H1 (cell line): ENCODE data around the gene PPP1R15B. TPM values are rescaled to one million over a fixed set of nuclear protein-coding genes. Genes with fewer than 3 reads are reported as not detected.

Experiments
- CTCF ChIA-PET: fragments of 300-600 bp; sonication (Branson Sonifier 250); formaldehyde crosslinking; loops from one replicate; lab custom pipeline; 2021; ENCODE audit not compliant: partially characterized antibody; lab: Charles Lee
- POLR2A ChIA-PET: fragments of 300-600 bp; sonication (Branson Sonifier 250); formaldehyde crosslinking; loops from one replicate; lab custom pipeline; 2021; ENCODE audit warnings: inconsistent platforms; ENCODE audit not compliant: partially characterized antibody; lab: Charles Lee
- DNase-seq, 2 experiments: peaks; one replicate each; pipeline versions ENCODE4 v3.0.0 to v3.0.0-alpha.2; 2010 to 2022; ENCODE audit warnings: low spot score in 2 of 2, low read depth in 1 of 2, mixed read lengths in 1 of 2
- FAIRE-seq: peaks from 2 replicates; lab custom pipeline; 2011; peaks lifted over from hg19 to GRCh38; lab: Jason Lieb, UNC
- H2AFZ ChIP-seq: 2 replicates; pipeline ENCODE4 v1.8.1; 2012; ENCODE audit warnings: low read length, inconsistent platforms
- H2AK5ac ChIP-seq: 2 replicates; pipeline ENCODE4 v1.6.1; 2013; ENCODE audit warnings: low read depth, low read length
- H2BK120ac ChIP-seq: replicated peaks from 2 replicates; pipeline ENCODE3; 2013; ENCODE audit warnings: low read depth, low read length, inconsistent platforms
- H2BK12ac ChIP-seq: 2 replicates; pipeline ENCODE4 v1.6.1; 2013; ENCODE audit warnings: low read depth, low read length
- H2BK15ac ChIP-seq: 2 replicates; pipeline ENCODE4 v1.6.1; 2013; ENCODE audit warnings: low read length
- H2BK20ac ChIP-seq: 2 replicates; pipeline ENCODE4 v1.6.1; 2013; ENCODE audit warnings: low read length
- H2BK5ac ChIP-seq: 2 replicates; pipeline ENCODE4 v1.6.1; 2013; ENCODE audit warnings: low read depth, low read length
- H3K14ac ChIP-seq: 2 replicates; pipeline ENCODE4 v1.6.1; 2013; ENCODE audit warnings: inconsistent platforms; ENCODE audit not compliant: insufficient read length
- H3K18ac ChIP-seq: 2 replicates; pipeline ENCODE4 v1.6.1; 2013; ENCODE audit warnings: low read length; ENCODE audit errors: extremely low read depth
- H3K23ac ChIP-seq: 2 replicates; pipeline ENCODE4 v1.6.1; 2013; ENCODE audit warnings: inconsistent platforms; ENCODE audit not compliant: insufficient read length
- H3K23me2 ChIP-seq: 2 replicates; pipeline ENCODE4 v1.6.1; 2013; ENCODE audit warnings: low read depth, low read length
- H3K27ac ChIP-seq: 2 replicates; pipeline ENCODE4 v1.6.1; 2011; ENCODE audit warnings: low read depth, low read length, inconsistent platforms
- H3K27me3 ChIP-seq, 4 experiments: replicated peaks in 1 of 4; 1 replicate in 1 of 4; 2 replicates in 3 of 4; pipeline versions ENCODE4 v1.6.1 to v1.8.1; 2011 to 2013; ENCODE audit warnings: low read length in 3 of 4, mild to moderate bottlenecking in 3 of 4, inconsistent platforms in 2 of 4, mixed read lengths in 2 of 4, moderate library complexity in 1 of 4; ENCODE audit not compliant: control insufficient read depth in 3 of 4, insufficient read depth in 3 of 4; ENCODE audit errors: extremely low read depth in 1 of 4
- H3K36me3 ChIP-seq, 4 experiments: 2 replicates each; pipeline versions ENCODE4 v1.6.1 to v1.8.1; 2011 to 2013; ENCODE audit warnings: mild to moderate bottlenecking in 4 of 4, low read length in 3 of 4, moderate library complexity in 2 of 4, control low read depth in 1 of 4, inconsistent platforms in 1 of 4; ENCODE audit not compliant: insufficient read depth in 4 of 4, control insufficient read depth in 2 of 4
- H3K4ac ChIP-seq: replicated peaks from 2 replicates; pipeline ENCODE3; 2013; ENCODE audit warnings: low read length, low read depth, mixed read lengths, inconsistent platforms; ENCODE audit not compliant: insufficient read length
- H3K4me1 ChIP-seq, 4 experiments: replicated peaks in 1 of 4; 1 replicate in 1 of 4; 2 replicates in 3 of 4; pipeline versions ENCODE4 v1.6.1 to v1.8.1; 2011 to 2013; ENCODE audit warnings: low read length in 3 of 4, inconsistent platforms in 2 of 4, mixed read lengths in 1 of 4; ENCODE audit not compliant: insufficient read depth in 4 of 4, control insufficient read depth in 3 of 4
- H3K4me2 ChIP-seq, 2 experiments: 2 replicates each; pipeline versions ENCODE4 v1.6.1 to v1.8.1; 2011 to 2013; ENCODE audit warnings: low read depth in 2 of 2, low read length in 2 of 2, control low read depth in 1 of 2, inconsistent platforms in 1 of 2, mild to moderate bottlenecking in 1 of 2; ENCODE audit not compliant: insufficient read depth in 1 of 2
- H3K4me3 ChIP-seq, 4 experiments: fragments of 200-600, 300-600 bp in 1 of 4; sonication (generic), shearing (Covaris generic), sonication (Bioruptor Twin) in 1 of 4; 2 replicates each; pipeline versions ENCODE4 v1.5.1 to v1.8.1; 2011 to 2016; ENCODE audit warnings: low read length in 4 of 4, low read depth in 3 of 4, control low read depth in 2 of 4, inconsistent platforms in 2 of 4, mild to moderate bottlenecking in 2 of 4, mixed read lengths in 1 of 4, moderate library complexity in 1 of 4; ENCODE audit not compliant: insufficient read depth in 2 of 4; ENCODE audit errors: extremely low read depth in 1 of 4
- H3K56ac ChIP-seq: replicated peaks from 2 replicates; pipeline ENCODE3; 2013; ENCODE audit warnings: low read depth, mild to moderate bottlenecking, mixed read lengths, low read length, inconsistent platforms; ENCODE audit not compliant: insufficient read length
- H3K79me1 ChIP-seq: 2 replicates; pipeline ENCODE4 v1.6.1; 2013; ENCODE audit warnings: low read depth, low read length, control low read depth
- H3K79me2 ChIP-seq, 2 experiments: 2 replicates each; pipeline versions ENCODE4 v1.6.1 to v1.8.1; 2012 to 2013; ENCODE audit warnings: low read length in 2 of 2, mild to moderate bottlenecking in 2 of 2, inconsistent platforms in 1 of 2; ENCODE audit not compliant: insufficient read depth in 2 of 2, control insufficient read depth in 1 of 2
- H3K9ac ChIP-seq, 4 experiments: replicated peaks in 1 of 4; 1 replicate in 1 of 4; 2 replicates in 3 of 4; pipeline versions ENCODE4 v1.6.1 to v1.8.1; 2011 to 2013; ENCODE audit warnings: low read depth in 3 of 4, low read length in 3 of 4, control low read depth in 2 of 4, mild to moderate bottlenecking in 2 of 4, moderate library complexity in 2 of 4, inconsistent platforms in 1 of 4; ENCODE audit errors: extremely low read depth in 1 of 4
- H3K9me3 ChIP-seq, 2 experiments: 2 replicates each; pipeline versions ENCODE4 v1.6.1 to v1.8.1; 2012 to 2013; ENCODE audit warnings: mild to moderate bottlenecking in 2 of 2, moderate library complexity in 2 of 2, control low read depth in 1 of 2, inconsistent platforms in 1 of 2, low read depth in 1 of 2, low read length in 1 of 2, mixed read lengths in 1 of 2; ENCODE audit not compliant: insufficient read depth in 2 of 2
- H4K20me1 ChIP-seq, 2 experiments: replicated peaks in 1 of 2; 2 replicates each; pipeline versions ENCODE3 to v1.8.1; 2011 to 2013; ENCODE audit warnings: inconsistent platforms in 2 of 2, low read length in 2 of 2, mild to moderate bottlenecking in 1 of 2; ENCODE audit not compliant: insufficient read depth in 2 of 2, control insufficient read depth in 1 of 2
- H4K5ac ChIP-seq: 2 replicates; pipeline ENCODE4 v1.6.1; 2013; ENCODE audit warnings: low read length, low read depth, mixed read lengths, inconsistent platforms; ENCODE audit not compliant: insufficient read length
- H4K8ac ChIP-seq: 2 replicates; pipeline ENCODE4 v1.8.0; 2013; ENCODE audit warnings: mild to moderate bottlenecking, moderate library complexity, low read length, inconsistent platforms; ENCODE audit not compliant: insufficient read depth; ENCODE audit errors: extremely low read depth
- H4K91ac ChIP-seq: replicated peaks from 2 replicates; pipeline ENCODE3; 2013; ENCODE audit warnings: low read length, mixed read lengths, inconsistent platforms; ENCODE audit not compliant: insufficient read length
- E2F6 ChIP-seq: IDR thresholded peaks from 2 replicates; pipeline ENCODE4 v1.6.1; 2012; ENCODE audit warnings: inconsistent platforms
- EZH2 ChIP-seq: fragments of 200-600 bp; sonication (generic); IDR thresholded peaks from 2 replicates; pipeline ENCODE4 v1.7.1; 2012; ENCODE audit warnings: low read depth, mild to moderate bottlenecking, moderate library complexity, low read length, inconsistent platforms; ENCODE audit not compliant: severe bottlenecking
- RBBP5 ChIP-seq: IDR thresholded peaks from 2 replicates; pipeline ENCODE4 v1.7.1; 2012; ENCODE audit warnings: low read depth, mild to moderate bottlenecking, inconsistent platforms, low read length, moderate library complexity, borderline replicate concordance
- WGBS, 2 experiments: shearing (Covaris generic) in 1 of 2; methylation state at CpG; one replicate each; pipeline versions ENCODE4 v1.1.6 to v1.1.7; 2013 to 2015; ENCODE audit warnings: low lambda C conversion rate in 2 of 2, mixed read lengths in 2 of 2, inconsistent platforms in 1 of 2, low coverage in 1 of 2, missing lambda C conversion rate in 1 of 2; ENCODE audit not compliant: insufficient replicate concordance in 2 of 2, insufficient coverage in 1 of 2, insufficient read length in 1 of 2; ENCODE audit errors: extremely low coverage in 1 of 2, missing lambda C conversion rate in 1 of 2; 5-methylcytosine and 5-hydroxymethylcytosine counted together
- polyA plus RNA-seq, 7 experiments: library from polyadenylated mRNA; depleted of rRNA in 3 of 7; stranded (reverse) in 5 of 7; unstranded in 2 of 7; fragments of >200 nt in 5 of 7; fragments of 200-250 nt in 2 of 7; gene quantifications; 1 replicate in 5 of 7; 2 replicates in 1 of 7; 4 replicates in 1 of 7; pipeline versions ENCODE4 v1.2.1 to v1.2.3, GENCODE V29; 2011 to 2013; ENCODE audit warnings: missing spikeins in 2 of 7, mixed read lengths in 2 of 7
- total RNA-seq: library from RNA; stranded (reverse); fragmentation: NEBNext Ultra II Directional; extraction: Animal tissue kit (Norgen Biotek cat#: 25700); gene quantifications from 2 replicates; pipeline ENCODE4 v1.2.1, GENCODE V29; 2021

The PPP1R15B gene
- total and polyA plus RNA-seq, 2 of the 8 experiments (the other 6 are each of a cell fraction or from before 2014, with no cell fraction given), result 14.4 to 72.2 TPM

- Histone ChIP-seq H3K9ac (no peak overlapping the region), H3K23ac (no peak overlapping the region), H3K14ac (no peak overlapping the region), H3K79me2 (no peaks in the 10 kb centered on the region), H3K4me2 (no peak overlapping the region), H3K4me3 (no peak overlapping the region), H2AK5ac (no peak overlapping the region), H3K27me3 (peaks cover 5 to 26% (median 12%) of the 10 kb centered on the region in 4 experiments), H3K36me3 (no peaks in the 10 kb centered on the region), H4K91ac (no peak overlapping the region), H2BK12ac (no peak overlapping the region), H2AFZ (no peak overlapping the region), H2BK120ac (no peak overlapping the region), H3K18ac (no peak overlapping the region), H3K56ac (no peak overlapping the region), H2BK5ac (no peak overlapping the region), H3K23me2 (peaks cover 7% of the 10 kb centered on the region), H3K4me1 (peaks cover 0 to 4% (median 0%) of the 10 kb centered on the region in 4 experiments; a peak in 6 of 7 replicates), H3K9me3 (no peaks in the 10 kb centered on the region), H2BK15ac (no peak overlapping the region), H4K8ac (no peak overlapping the region), H4K20me1 (no peaks in the 10 kb centered on the region), H4K5ac (no peak overlapping the region), H3K79me1 (no peaks in the 10 kb centered on the region), H2BK20ac (no peak overlapping the region), H3K4ac (no peak overlapping the region), H3K27ac (no peak overlapping the region)
- ChIA-PET CTCF (interaction anchor here (0.7 to 2.4 kb wide), 8 partner anchors 10 to 220 kb away, joined by 3 to 11 read pairs (median 4); no protein-coding TSS in a partner anchor), POLR2A (interaction anchor here (2.1 kb wide), 1 partner anchor 16 kb away, joined by 6 read pairs; no protein-coding TSS in a partner anchor)
- no peak for FAIRE-seq
- no peak for DNase-seq
- 45% methylated on average over 2 of the region's 2 CpGs; no CpG with 5 or more reads in 1 of the 2 experiments for WGBS, 2 experiments
- TF ChIP-seq E2F6 (no peak), RBBP5 (no peak), EZH2 (no peak)
Observed at GRCh38 chr1:204382714-204383083, 28.9 kb downstream of the PPP1R15B start.
